ENCODE data around the gene CCDC188. TPM values are rescaled to one million over a fixed set of nuclear protein-coding genes. Genes with fewer than 3 reads are reported as not detected.

Gene CCDC188
- total RNA-seq, 1 experiment from 2014 or later: not detected

DNA sequence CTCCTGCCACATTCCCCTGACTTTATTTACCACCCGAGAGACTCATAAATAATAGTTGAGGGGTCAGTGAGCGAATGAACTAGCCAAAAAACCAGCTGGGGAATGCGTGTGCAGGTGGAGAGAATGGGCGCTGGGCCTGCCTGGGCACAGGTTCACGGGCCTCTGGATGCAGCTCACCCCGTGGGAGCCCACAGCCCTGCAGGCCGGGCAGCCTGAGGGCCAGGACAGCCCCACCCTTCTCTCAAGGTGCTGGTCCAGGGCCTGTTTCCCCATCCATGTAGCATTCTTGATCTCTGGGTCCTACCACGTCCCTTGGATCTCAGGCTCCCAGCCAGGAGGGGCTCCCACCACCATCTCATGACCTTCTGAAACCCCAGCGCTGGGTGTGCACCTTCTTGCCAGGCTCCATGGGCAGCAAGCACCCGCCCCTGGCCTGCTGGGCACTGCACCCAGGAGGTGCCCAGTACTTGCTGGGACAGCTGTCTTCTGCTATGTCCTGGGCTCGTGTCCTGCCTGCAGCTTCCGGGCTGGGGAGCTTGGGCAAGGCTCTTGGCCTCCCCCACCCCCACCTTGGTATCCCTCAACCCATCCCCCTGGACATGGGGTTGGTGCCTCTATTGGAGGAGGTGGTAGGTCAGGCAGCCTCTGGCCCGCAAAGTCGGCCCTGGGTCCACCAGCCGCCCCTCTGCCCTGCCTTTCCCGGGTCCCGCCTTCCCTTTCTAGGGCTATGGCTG lies 43.1 kb upstream of the CCDC188 start:
- H3K4me3 ChIP-seq (ENCODE audit: low read length): no peak overlapping the region

DNA sequence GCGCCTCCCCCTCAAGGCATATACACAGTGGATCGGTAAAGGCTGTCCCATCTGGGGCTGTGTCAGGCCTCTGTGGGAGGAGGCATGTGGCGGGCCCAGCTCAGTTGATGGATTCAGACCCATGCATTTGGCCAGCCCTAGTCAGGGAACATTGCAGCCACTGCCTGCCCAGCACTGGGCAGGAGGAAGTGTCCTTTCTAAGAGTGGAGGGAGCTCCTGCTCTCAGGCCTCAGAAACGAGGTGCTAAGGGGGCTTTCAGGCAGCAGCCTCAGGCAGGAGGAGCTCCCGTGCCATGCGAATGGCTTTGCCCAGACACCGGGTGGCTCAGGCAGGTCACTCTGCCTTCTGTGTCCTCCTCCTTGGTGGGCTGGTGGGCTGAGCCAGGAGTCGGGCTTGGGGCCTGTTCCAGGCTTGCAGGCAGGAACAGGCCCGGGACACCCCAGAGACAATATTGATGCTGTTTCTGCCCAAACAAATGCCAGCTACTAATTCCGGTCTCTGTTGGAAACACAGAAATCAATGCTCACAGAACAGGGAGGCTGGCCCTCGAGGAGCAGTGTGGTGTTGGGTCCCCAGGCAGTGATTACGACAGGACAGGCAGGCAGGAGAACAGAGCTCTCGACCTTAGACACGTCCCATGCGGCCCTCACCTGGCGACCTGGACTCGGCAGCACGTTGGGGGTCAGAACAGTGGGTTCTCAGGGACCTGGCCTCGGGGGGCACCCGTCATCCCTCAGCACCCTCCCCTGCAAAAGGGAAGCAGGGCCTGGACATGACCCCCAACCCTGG lies 42.3 kb upstream of the CCDC188 start:
- Histone ChIP-seq H3K36me3 (ENCODE audit: insufficient read depth, low read length) (no peaks in the 10 kb centered on the region), H3K9me3 (ENCODE audit: low read length) (no peaks in the 10 kb centered on the region), H3K9ac (ENCODE audit: low read length) (no peak overlapping the region), H4K20me1 (ENCODE audit: insufficient read depth, low read depth, low read length) (no peaks in the 10 kb centered on the region), H3K79me2 (ENCODE audit: low read length) (no peaks in the 10 kb centered on the region), H3K4me3 (ENCODE audit: low read length) (no peak overlapping the region), H2AFZ (ENCODE audit: low read length) (no peak overlapping the region), H3K4me1 (ENCODE audit: low read length) (no peaks in the 10 kb centered on the region), H3K27me3 (ENCODE audit: low read length) (no peaks in the 10 kb centered on the region), H3K4me2 (ENCODE audit: low read depth, low read length, poor library complexity, severe bottlenecking) (no peak overlapping the region), H3K27ac (ENCODE audit: low read length) (no peak overlapping the region), H3K9me2 (replicated peaks; ENCODE audit: insufficient read depth, low read length) (no peaks in the 10 kb centered on the region)
- no peak for DNase-seq

More for the DNA sequence above, 43.1 kb upstream of the CCDC188 start:
- no peak overlapping the region for H3K27ac ChIP-seq (ENCODE audit: low read length)
- H3K9me3 ChIP-seq (ENCODE audit: low read length): no peaks in the 10 kb centered on the region
- no peaks in the 10 kb centered on the region for H3K36me3 ChIP-seq (ENCODE audit: insufficient read depth, low read length)
- no peaks in the 10 kb centered on the region for H4K20me1 ChIP-seq (ENCODE audit: insufficient read depth, low read depth, low read length)
- no peak overlapping the region for H3K9ac ChIP-seq (ENCODE audit: low read length)
- no peak overlapping the region for H2AFZ ChIP-seq (ENCODE audit: low read length)
- H3K4me2 ChIP-seq (ENCODE audit: low read depth, low read length, poor library complexity, severe bottlenecking): no peak overlapping the region
- DNase-seq: no peak
- no peaks in the 10 kb centered on the region for H3K4me1 ChIP-seq (ENCODE audit: low read length)
- H3K9me2 ChIP-seq (replicated peaks; ENCODE audit: insufficient read depth, low read length): no peaks in the 10 kb centered on the region
- no peaks in the 10 kb centered on the region for H3K27me3 ChIP-seq (ENCODE audit: low read length)
- H3K79me2 ChIP-seq (ENCODE audit: low read length): no peaks in the 10 kb centered on the region

DNA sequence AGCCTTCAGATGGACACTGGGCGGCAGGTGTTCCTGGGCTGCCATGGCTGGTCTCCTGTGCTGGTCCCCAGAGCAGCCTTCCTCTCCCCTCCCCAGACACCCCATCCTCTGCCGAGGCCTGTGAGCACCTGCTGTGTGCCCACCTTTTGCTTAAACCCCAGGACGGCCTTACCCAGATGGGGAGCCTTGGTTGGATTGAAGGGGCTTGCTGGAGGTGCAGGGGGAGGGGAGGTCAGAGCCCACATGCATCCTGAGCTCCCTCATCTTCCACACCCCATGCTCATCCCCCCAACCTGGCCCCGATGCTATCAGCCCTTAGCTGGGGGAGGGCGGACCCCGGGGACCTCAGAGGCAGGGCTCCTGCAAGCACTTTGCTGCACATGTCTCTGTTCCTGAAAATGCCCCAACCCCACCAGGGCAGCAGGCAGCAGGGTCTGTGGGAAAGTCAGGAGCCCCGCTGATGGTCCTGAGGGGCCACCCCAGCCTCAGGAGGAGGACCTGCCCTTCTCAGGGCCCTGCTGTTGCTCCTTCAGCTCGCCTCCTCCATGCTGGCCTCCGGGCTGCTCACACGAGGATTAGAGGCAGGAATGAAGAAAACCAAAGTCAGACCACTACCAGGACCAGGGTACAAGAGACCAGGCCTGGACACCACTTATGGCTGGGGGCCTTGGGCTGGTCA lies 41.6 kb upstream of the CCDC188 start:
- Histone ChIP-seq H3K27ac (ENCODE audit: low read length) (no peak overlapping the region), H2AFZ (ENCODE audit: low read length) (no peak overlapping the region), H3K9ac (ENCODE audit: low read length) (no peak overlapping the region), H3K36me3 (ENCODE audit: insufficient read depth, low read length) (no peaks in the 10 kb centered on the region), H3K9me2 (replicated peaks; ENCODE audit: insufficient read depth, low read length) (no peaks in the 10 kb centered on the region), H3K4me3 (ENCODE audit: low read length) (no peak overlapping the region), H3K79me2 (ENCODE audit: low read length) (no peaks in the 10 kb centered on the region), H3K4me2 (ENCODE audit: low read depth, low read length, poor library complexity, severe bottlenecking) (no peak overlapping the region), H3K4me1 (ENCODE audit: low read length) (no peaks in the 10 kb centered on the region), H3K27me3 (ENCODE audit: low read length) (no peaks in the 10 kb centered on the region), H3K9me3 (ENCODE audit: low read length) (no peaks in the 10 kb centered on the region), H4K20me1 (ENCODE audit: insufficient read depth, low read depth, low read length) (no peaks in the 10 kb centered on the region)
- no peak for DNase-seq

DNA sequence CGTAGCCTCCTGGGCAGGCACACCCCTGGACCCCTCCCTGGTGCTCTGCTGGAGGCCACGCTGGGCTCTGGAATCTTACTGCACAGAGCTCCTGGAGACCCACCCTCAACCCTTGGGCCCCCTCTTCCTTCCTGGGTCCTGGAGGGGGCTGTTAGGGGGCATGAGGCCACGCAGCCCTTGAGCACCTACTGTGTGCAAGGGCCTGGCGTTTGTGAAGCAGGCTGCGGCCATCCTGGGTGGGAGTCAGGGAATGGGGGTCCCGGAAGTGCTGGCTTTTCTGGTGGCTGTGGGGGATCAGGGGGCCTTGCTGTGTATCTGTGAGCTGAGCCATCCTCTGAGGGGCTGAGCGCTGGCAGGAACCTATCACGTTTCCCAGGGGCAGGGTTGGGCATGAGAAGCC lies 40.9 kb upstream of the CCDC188 start:
- Histone ChIP-seq H4K20me1 (ENCODE audit: insufficient read depth, low read depth, low read length) (no peaks in the 10 kb centered on the region), H2AFZ (ENCODE audit: low read length) (no peak overlapping the region), H3K4me3 (ENCODE audit: low read length) (no peak overlapping the region), H3K27me3 (ENCODE audit: low read length) (no peaks in the 10 kb centered on the region), H3K9me2 (replicated peaks; ENCODE audit: insufficient read depth, low read length) (no peaks in the 10 kb centered on the region), H3K79me2 (ENCODE audit: low read length) (no peaks in the 10 kb centered on the region), H3K4me1 (ENCODE audit: low read length) (no peaks in the 10 kb centered on the region), H3K4me2 (ENCODE audit: low read depth, low read length, poor library complexity, severe bottlenecking) (no peak overlapping the region), H3K36me3 (ENCODE audit: insufficient read depth, low read length) (no peaks in the 10 kb centered on the region), H3K9me3 (ENCODE audit: low read length) (no peaks in the 10 kb centered on the region), H3K9ac (ENCODE audit: low read length) (no peak overlapping the region), H3K27ac (ENCODE audit: low read length) (no peak overlapping the region)
- DNase-seq: no peak

DNA sequence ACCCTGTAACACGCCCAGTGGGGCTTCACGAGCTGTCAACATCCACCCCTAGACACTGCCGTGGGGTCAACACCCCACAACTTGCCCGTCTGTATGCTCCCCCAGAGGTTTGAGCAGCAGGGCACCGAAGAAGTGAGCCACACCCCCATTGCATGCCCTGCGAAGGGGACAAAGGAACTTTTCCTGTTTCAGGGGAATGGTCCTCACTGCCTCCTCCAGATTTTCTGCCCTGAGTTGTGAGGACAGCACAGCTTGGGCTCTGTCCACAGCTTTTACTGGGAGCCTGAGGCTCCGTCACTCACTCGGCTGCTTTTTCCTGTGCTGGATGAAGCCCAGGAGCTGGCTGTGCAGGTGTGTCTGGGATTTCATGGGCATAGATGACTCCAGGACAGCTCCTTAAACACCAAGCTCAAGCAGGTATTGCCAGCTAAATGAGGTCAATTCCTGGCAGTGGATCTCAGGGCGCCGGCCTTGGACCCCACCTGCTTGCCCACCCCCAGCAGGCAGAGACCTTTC lies 40.2 kb upstream of the CCDC188 start:
- Histone ChIP-seq H3K79me2 (ENCODE audit: low read length) (no peaks in the 10 kb centered on the region), H3K4me3 (ENCODE audit: low read length) (no peak overlapping the region), H3K4me2 (ENCODE audit: low read depth, low read length, poor library complexity, severe bottlenecking) (no peak overlapping the region), H2AFZ (ENCODE audit: low read length) (no peak overlapping the region), H3K9ac (ENCODE audit: low read length) (no peak overlapping the region), H3K36me3 (ENCODE audit: insufficient read depth, low read length) (no peaks in the 10 kb centered on the region), H3K27me3 (ENCODE audit: low read length) (no peaks in the 10 kb centered on the region), H3K9me3 (ENCODE audit: low read length) (no peaks in the 10 kb centered on the region), H4K20me1 (ENCODE audit: insufficient read depth, low read depth, low read length) (no peaks in the 10 kb centered on the region), H3K4me1 (ENCODE audit: low read length) (no peaks in the 10 kb centered on the region), H3K9me2 (replicated peaks; ENCODE audit: insufficient read depth, low read length) (no peaks in the 10 kb centered on the region), H3K27ac (ENCODE audit: low read length) (no peak overlapping the region)
- no peak for DNase-seq

DNA sequence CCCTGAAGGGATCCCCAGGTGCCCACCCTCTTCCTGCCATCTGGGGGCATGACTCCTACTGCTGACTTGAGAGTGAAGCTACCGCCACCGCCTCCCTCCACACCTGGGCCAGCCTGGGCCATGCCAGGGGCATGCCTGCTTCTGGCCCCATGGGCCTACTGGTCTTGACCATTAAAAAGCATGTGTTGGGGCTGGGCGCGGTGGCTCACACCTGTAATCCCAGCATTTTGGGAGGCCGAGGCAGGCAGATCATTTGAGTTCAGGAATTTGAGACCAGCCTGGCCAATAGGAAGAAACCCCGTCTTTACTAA lies 37.7 kb upstream of the CCDC188 start:
- no peak for DNase-seq
- Histone ChIP-seq H2AFZ (ENCODE audit: low read length) (no peak overlapping the region), H3K9me2 (replicated peaks; ENCODE audit: insufficient read depth, low read length) (no peaks in the 10 kb centered on the region), H3K36me3 (ENCODE audit: insufficient read depth, low read length) (no peaks in the 10 kb centered on the region), H4K20me1 (ENCODE audit: insufficient read depth, low read depth, low read length) (no peaks in the 10 kb centered on the region), H3K27ac (ENCODE audit: low read length) (no peak overlapping the region), H3K4me3 (ENCODE audit: low read length) (no peak overlapping the region), H3K9ac (ENCODE audit: low read length) (no peak overlapping the region), H3K4me2 (ENCODE audit: low read depth, low read length, poor library complexity, severe bottlenecking) (no peak overlapping the region), H3K4me1 (ENCODE audit: low read length) (no peaks in the 10 kb centered on the region), H3K79me2 (ENCODE audit: low read length) (no peaks in the 10 kb centered on the region), H3K27me3 (ENCODE audit: low read length) (no peaks in the 10 kb centered on the region), H3K9me3 (ENCODE audit: low read length) (no peaks in the 10 kb centered on the region)

DNA sequence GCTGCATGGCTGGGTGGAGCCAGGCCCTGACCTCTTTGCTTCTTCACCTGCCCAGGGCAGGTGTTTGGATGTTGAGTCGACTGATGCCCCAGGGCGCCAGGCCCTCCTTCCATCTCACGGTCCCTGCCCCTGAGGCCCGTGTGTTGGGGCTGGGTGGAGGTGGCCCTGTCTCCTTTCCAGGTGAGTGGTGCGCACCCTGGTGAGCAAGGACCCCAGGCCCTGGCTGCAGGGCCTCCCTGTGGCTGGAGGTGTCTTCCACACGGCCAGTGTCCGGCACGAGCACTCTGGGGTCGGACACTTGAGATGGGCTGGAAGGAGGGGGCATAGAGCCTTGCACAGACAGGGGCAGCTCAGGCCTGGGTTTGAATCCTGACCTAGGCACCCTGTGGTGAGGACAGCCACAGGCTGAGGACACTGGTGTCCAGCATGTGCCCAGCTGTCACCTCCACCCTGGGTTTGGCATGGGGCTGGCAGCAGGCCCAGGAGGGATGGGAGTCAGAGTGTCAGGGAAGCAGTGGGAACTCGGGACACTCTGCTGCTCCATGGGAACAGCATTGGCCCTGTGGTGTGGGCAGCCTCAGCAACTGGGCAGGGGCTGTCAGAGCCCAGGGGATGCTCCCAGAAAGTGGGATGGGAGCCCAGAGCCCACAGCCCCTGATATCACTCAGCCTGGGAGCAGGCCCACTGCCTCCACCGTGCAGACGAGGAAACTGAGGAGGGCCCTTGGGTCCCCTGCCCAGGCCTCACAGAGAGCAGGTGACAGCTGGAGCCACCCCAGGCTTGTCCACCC lies 37.1 kb upstream of the CCDC188 start:
- Histone ChIP-seq H2AFZ (ENCODE audit: low read length) (no peak overlapping the region), H3K27me3 (ENCODE audit: low read length) (no peaks in the 10 kb centered on the region), H3K4me3 (ENCODE audit: low read length) (no peak overlapping the region), H3K9me2 (replicated peaks; ENCODE audit: insufficient read depth, low read length) (no peaks in the 10 kb centered on the region), H3K9me3 (ENCODE audit: low read length) (no peaks in the 10 kb centered on the region), H3K9ac (ENCODE audit: low read length) (no peak overlapping the region), H3K4me1 (ENCODE audit: low read length) (no peaks in the 10 kb centered on the region), H3K36me3 (ENCODE audit: insufficient read depth, low read length) (no peaks in the 10 kb centered on the region), H3K27ac (ENCODE audit: low read length) (no peak overlapping the region), H3K79me2 (ENCODE audit: low read length) (no peaks in the 10 kb centered on the region), H3K4me2 (ENCODE audit: low read depth, low read length, poor library complexity, severe bottlenecking) (no peak overlapping the region), H4K20me1 (ENCODE audit: insufficient read depth, low read depth, low read length) (no peaks in the 10 kb centered on the region)
- DNase-seq: no peak
